ENCODE results near the gene RNU6-8. TPM values are rescaled to one million over a fixed set of nuclear protein-coding genes. Genes with fewer than 3 reads are reported as not detected.
A peak's percentile ranks its signal among the peaks of the same experiment; 100 is the strongest.

RNU6-8 gene
- total RNA-seq, 1 experiment from 2014 or later = not detected

- H3K9me2 ChIP-seq (ENCODE audit: insufficient read depth) = no peaks in the 10 kb centered on the region; the same call in 1 of the 2 replicates
- H3K27me3 ChIP-seq (ENCODE audit: insufficient read depth, low read length) = no peaks in the 10 kb centered on the region
- H3K9ac ChIP-seq (ENCODE audit: low read length) = peak overlapping the region; percentile 20; the same call in 1 of the 2 replicates
- ChIA-PET RAD21 (ENCODE audit: low non-redundant PET in 1 of 2, low total read pairs in 2 of 2, uncharacterized antibody in 2 of 2, unreplicated experiment in 2 of 2) (no interaction called here), CTCF (no interaction called here), POLR2A (interaction anchor here (2.0 kb wide), 1 partner anchor 125 kb away, joined by 7 read pairs; the partner anchor contains the start of gene ARHGAP5)
- H3K4me3 ChIP-seq (replicated peaks in 1 of 2; ENCODE audit: low read depth in 1 of 2, low read length in 2 of 2) = 0 out of 4 replicates have a peak overlapping the region, but pooled peaks of 1 of the 2 experiments have one; percentile 1
- no peaks in the 10 kb centered on the region for H4K20me1 ChIP-seq (ENCODE audit: insufficient read depth)
- no peak for DNase-seq (ENCODE audit: low read depth, low spot score)
- H3K27ac ChIP-seq (ENCODE audit: low read depth, low read length) = peak overlapping the region; percentile 21; the same call in 1 of the 2 replicates
- no peak; the same call in 1 of the 2 replicates for ATAC-seq
- no peaks in the 10 kb centered on the region for H3K79me2 ChIP-seq (ENCODE audit: insufficient read depth, low read length)
- H3K36me3 ChIP-seq (ENCODE audit: control insufficient read depth in 1 of 2, insufficient read depth in 2 of 2, low read length in 2 of 2) = no peaks in the 10 kb centered on the region
- H3K4me1 ChIP-seq (ENCODE audit: control insufficient read depth in 1 of 2, insufficient read depth in 2 of 2, low read length in 2 of 2) = peaks cover 25 to 49% of the 10 kb centered on the region in 2 experiments
- H3K4me2 ChIP-seq (ENCODE audit: low read length) = peak overlapping the region; percentile 78
- H2AFZ ChIP-seq (ENCODE audit: low read depth, low read length, poor library complexity, severe bottlenecking) = peak overlapping the region; percentile 60
- TF ChIP-seq JUND (IDR thresholded peaks at IDR 0.05) (no peak), CBX3 (IDR thresholded peaks at IDR 0.05; ENCODE audit: low read depth) (no peak), MAX (IDR thresholded peaks at IDR 0.05) (no peak), ELF1 (IDR thresholded peaks at IDR 0.05; ENCODE audit: borderline replicate concordance, low read depth) (no peak), RAD21 (IDR thresholded peaks at IDR 0.05; ENCODE audit: low read depth) (no peak), ZNF274 (IDR thresholded peaks at IDR 0.05; ENCODE audit: low read depth, low read length) (no peak), SP1 (IDR thresholded peaks at IDR 0.05; ENCODE audit: low read depth) (no peak), EGR1 (IDR thresholded peaks at IDR 0.05; ENCODE audit: low read depth) (no peak)
- intact Hi-C loops (cut with micrococcal nuclease) = loop anchor here (2.0 kb wide), 1 partner anchor 126 kb away; the partner anchor contains the start of gene ARHGAP5
- no peaks in the 10 kb centered on the region for H3K9me3 ChIP-seq (ENCODE audit: control insufficient read depth in 1 of 2, insufficient read depth in 1 of 2, low read depth in 1 of 2, low read length in 2 of 2)
- BruUV-seq (replicated peaks) = no TSS peak
Observed at GRCh38 chr14:32202491-32202997, 525 bp downstream of the RNU6-8 start.

- Histone ChIP-seq H2AFZ (ENCODE audit: low read depth, low read length, poor library complexity, severe bottlenecking) (peak within 1 kb of the TSS; percentile 69), H3K27me3 (ENCODE audit: insufficient read depth, low read length) (no peaks in the 10 kb centered on the region), H3K79me2 (ENCODE audit: insufficient read depth, low read length) (no peaks in the 10 kb centered on the region), H3K36me3 (ENCODE audit: control insufficient read depth in 1 of 2, insufficient read depth in 2 of 2, low read length in 2 of 2) (no peaks in the 10 kb centered on the region), H3K9me3 (ENCODE audit: control insufficient read depth in 1 of 2, insufficient read depth in 1 of 2, low read depth in 1 of 2, low read length in 2 of 2) (no peaks in the 10 kb centered on the region), H4K20me1 (ENCODE audit: insufficient read depth) (no peaks in the 10 kb centered on the region), H3K4me1 (ENCODE audit: control insufficient read depth in 1 of 2, insufficient read depth in 2 of 2, low read length in 2 of 2) (peaks cover 25 to 45% of the 10 kb centered on the region in 2 experiments), H3K4me3 (replicated peaks in 1 of 2; ENCODE audit: low read depth in 1 of 2, low read length in 2 of 2) (peak within 1 kb of the TSS; percentile 36 to 53), H3K9ac (ENCODE audit: low read length) (peak within 1 kb of the TSS; percentile 20; the same call in 1 of the 2 replicates), H3K9me2 (ENCODE audit: insufficient read depth) (no peaks in the 10 kb centered on the region), H3K4me2 (ENCODE audit: low read length) (peak within 1 kb of the TSS; percentile 78), H3K27ac (ENCODE audit: low read depth, low read length) (peak within 1 kb of the TSS; percentile 21)
- CTCF ChIA-PET = no interaction called here
- POLR2A ChIA-PET = interaction anchor here (2.0 kb wide), 1 partner anchor 125 kb away, joined by 7 read pairs; the partner anchor contains the start of gene ARHGAP5
- DNase-seq (ENCODE audit: low read depth, low spot score) = no peak
- no peak for ATAC-seq
- TF ChIP-seq ZFX (IDR thresholded peaks at IDR 0.05) (no peak), EGR1 (IDR thresholded peaks at IDR 0.05; ENCODE audit: low read depth) (no peak), SIN3A (IDR thresholded peaks at IDR 0.05; ENCODE audit: low read depth) (no peak)
- BruUV-seq (replicated peaks) = no TSS peak
- intact Hi-C loops (cut with micrococcal nuclease) = loop anchor here (2.0 kb wide), 1 partner anchor 125 kb away; the partner anchor contains the start of gene ARHGAP5
- RAD21 ChIA-PET (ENCODE audit: low non-redundant PET in 1 of 2, low total read pairs in 2 of 2, uncharacterized antibody in 2 of 2, unreplicated experiment in 2 of 2) = no interaction called here
Observed at GRCh38 chr14:32201816-32202490, 1.1 kb downstream of the RNU6-8 start, which contains the start of gene RNU6-7. RNU6-7 (plus strand) TSS chr14:32202045.
